ENCODE data around the gene TTLL11. TPM values are rescaled to one million over a fixed set of nuclear protein-coding genes. Genes with fewer than 3 reads are reported as not detected.
"Not testable (repeated sequence)": the region's sequence is repeated elsewhere in the genome, so short reads cannot be mapped to it uniquely, and the experiment has no call there.

TTLL11 gene
- total and polyA plus RNA-seq, 2 experiments from 2014 or later: 5.1 to 6.3 TPM

- Histone ChIP-seq H3K4me3 (no peak overlapping the region), H3K27ac (no peak overlapping the region), H3K27me3 (replicated peaks; ENCODE audit: insufficient read depth) (no peaks in the 10 kb centered on the region), H3K9me3 (ENCODE audit: low read depth) (no peaks in the 10 kb centered on the region), H2AFZ (no peak overlapping the region), H3F3A (ENCODE audit: insufficient read depth) (peaks cover 21% of the 10 kb centered on the region), H3K36me3 (ENCODE audit: low read depth) (no peaks in the 10 kb centered on the region), H3K4me1 (ENCODE audit: insufficient read depth) (peaks cover 9% of the 10 kb centered on the region), H3K9me2 (ENCODE audit: insufficient read depth) (no peaks in the 10 kb centered on the region), H4K20me1 (ENCODE audit: insufficient read depth) (no peaks in the 10 kb centered on the region), H3K79me2 (ENCODE audit: insufficient read depth) (no peaks in the 10 kb centered on the region), H3K4me2 (ENCODE audit: unreplicated experiment) (no peak overlapping the region), H3K9ac (no peak overlapping the region)
- TF ChIP-seq EZH2phosphoT487 (IDR thresholded peaks at IDR 0.05; ENCODE audit: insufficient read depth, low read depth) (no peak), EZH2 (IDR thresholded peaks at IDR 0.05; ENCODE audit: insufficient read depth, poor library complexity, severe bottlenecking) (no peak)
- no peak for DNase-seq
- in situ Hi-C loops (cut with MboI): no loop called here
- 97 to 99% methylated on average over 10 of the region's 10 CpGs for WGBS, 2 experiments (ENCODE audit: low coverage in 1 of 2, low lambda C conversion rate in 2 of 2, missing lambda C conversion rate in 2 of 2)
Observed at GRCh38 chr9:121897140-121897539, 196.0 kb downstream of the TTLL11 start.

DNA sequence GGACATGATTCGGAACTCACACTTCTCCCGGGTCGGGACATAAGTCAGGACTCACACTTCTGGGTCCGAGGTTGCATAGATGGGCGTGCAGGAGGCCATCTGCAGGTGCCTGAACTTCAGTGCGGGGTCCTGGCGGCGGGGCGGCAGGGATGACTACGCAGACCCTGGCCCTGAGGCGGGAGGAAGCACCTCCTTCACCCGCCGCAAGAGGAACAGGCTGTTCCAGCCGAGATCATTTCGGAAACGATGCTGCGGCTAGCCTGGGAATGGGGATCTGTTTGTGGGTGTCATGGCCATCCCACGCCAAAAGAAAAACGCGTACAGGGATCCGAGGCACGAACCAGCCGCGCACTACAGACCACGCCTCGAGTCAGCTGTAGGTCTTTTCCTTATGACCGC lies 196.6 kb downstream of the TTLL11 start:
- Histone ChIP-seq H3K4me2 (ENCODE audit: unreplicated experiment) (no peak overlapping the region), H3F3A (ENCODE audit: insufficient read depth) (peaks cover 17% of the 10 kb centered on the region), H3K4me3 (no peak overlapping the region), H3K9ac (no peak overlapping the region), H3K9me3 (ENCODE audit: low read depth) (no peaks in the 10 kb centered on the region), H3K27me3 (replicated peaks; ENCODE audit: insufficient read depth) (no peaks in the 10 kb centered on the region), H3K36me3 (ENCODE audit: low read depth) (no peaks in the 10 kb centered on the region), H3K27ac (no peak overlapping the region), H3K9me2 (ENCODE audit: insufficient read depth) (no peaks in the 10 kb centered on the region), H2AFZ (no peak overlapping the region), H3K79me2 (ENCODE audit: insufficient read depth) (no peaks in the 10 kb centered on the region), H4K20me1 (ENCODE audit: insufficient read depth) (no peaks in the 10 kb centered on the region), H3K4me1 (ENCODE audit: insufficient read depth) (peaks cover 3% of the 10 kb centered on the region)
- TF ChIP-seq EZH2phosphoT487 (IDR thresholded peaks at IDR 0.05; ENCODE audit: insufficient read depth, low read depth): no peak
- TF ChIP-seq EZH2 (IDR thresholded peaks at IDR 0.05; ENCODE audit: insufficient read depth, poor library complexity, severe bottlenecking): no peak
- no peak for DNase-seq
- 95 to 96% methylated on average over 25 to 27 of the region's 27 CpGs for WGBS, 2 experiments (ENCODE audit: low coverage in 1 of 2, low lambda C conversion rate in 2 of 2, missing lambda C conversion rate in 2 of 2)
- in situ Hi-C loops (cut with MboI): no loop called here

GRCh38 chr9:121895818-121896544 lies 197.1 kb downstream of the TTLL11 start:
- Histone ChIP-seq H3K4me3 (no peak overlapping the region), H3K4me1 (ENCODE audit: insufficient read depth) (no peaks in the 10 kb centered on the region), H3K9me3 (ENCODE audit: low read depth) (no peaks in the 10 kb centered on the region), H3K9me2 (ENCODE audit: insufficient read depth) (no peaks in the 10 kb centered on the region), H4K20me1 (ENCODE audit: insufficient read depth) (no peaks in the 10 kb centered on the region), H3K9ac (no peak overlapping the region), H3K27me3 (replicated peaks; ENCODE audit: insufficient read depth) (no peaks in the 10 kb centered on the region), H3K27ac (no peak overlapping the region), H3K79me2 (ENCODE audit: insufficient read depth) (no peaks in the 10 kb centered on the region), H3K4me2 (ENCODE audit: unreplicated experiment) (no peak overlapping the region), H3F3A (ENCODE audit: insufficient read depth) (peaks cover 11% of the 10 kb centered on the region; the same call in 1 of the 2 replicates), H2AFZ (no peak overlapping the region), H3K36me3 (ENCODE audit: low read depth) (no peaks in the 10 kb centered on the region)
- 80 to 82% methylated on average over 12 of the region's 12 CpGs for WGBS, 2 experiments (ENCODE audit: low coverage in 1 of 2, low lambda C conversion rate in 2 of 2, missing lambda C conversion rate in 2 of 2)
- in situ Hi-C loops (cut with MboI): no loop called here
- DNase-seq: no peak
- TF ChIP-seq EZH2phosphoT487 (IDR thresholded peaks at IDR 0.05; ENCODE audit: insufficient read depth, low read depth): no peak
- no peak for TF ChIP-seq EZH2 (IDR thresholded peaks at IDR 0.05; ENCODE audit: insufficient read depth, poor library complexity, severe bottlenecking)

DNA sequence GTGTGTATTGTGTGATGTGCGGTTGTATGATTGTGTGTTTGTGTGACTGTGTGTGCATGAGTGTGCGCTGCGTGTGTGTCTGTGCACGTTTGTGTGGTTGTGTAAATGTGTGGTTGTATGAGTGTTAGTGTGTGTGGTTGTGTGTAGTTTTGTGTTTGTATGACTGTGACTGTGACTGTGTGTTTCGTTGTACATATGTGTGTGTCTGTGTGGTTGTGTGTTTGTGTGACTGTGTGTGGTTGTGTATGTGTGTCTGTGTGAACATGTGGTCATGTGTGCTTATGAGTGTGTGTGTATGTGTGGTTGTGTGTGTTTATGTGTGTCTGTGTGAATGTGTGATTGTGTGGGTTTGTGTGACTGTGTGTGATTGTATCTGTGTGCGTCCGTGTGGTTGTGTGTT lies 197.8 kb downstream of the TTLL11 start:
- Histone ChIP-seq H3K4me2 (ENCODE audit: unreplicated experiment) (no peak overlapping the region), H3K4me3 (no peak overlapping the region), H3K27me3 (replicated peaks; ENCODE audit: insufficient read depth) (no peaks in the 10 kb centered on the region), H3K27ac (no peak overlapping the region), H4K20me1 (ENCODE audit: insufficient read depth) (no peaks in the 10 kb centered on the region), H3K9ac (no peak overlapping the region), H3K9me2 (ENCODE audit: insufficient read depth) (no peaks in the 10 kb centered on the region), H3K36me3 (ENCODE audit: low read depth) (no peaks in the 10 kb centered on the region), H3K79me2 (ENCODE audit: insufficient read depth) (no peaks in the 10 kb centered on the region), H2AFZ (no peak overlapping the region), H3K4me1 (ENCODE audit: insufficient read depth) (peaks cover 3% of the 10 kb centered on the region), H3K9me3 (ENCODE audit: low read depth) (no peaks in the 10 kb centered on the region), H3F3A (ENCODE audit: insufficient read depth) (peaks cover 12% of the 10 kb centered on the region)
- in situ Hi-C loops (cut with MboI): no loop called here
- no peak for DNase-seq
- WGBS, 2 experiments (ENCODE audit: low coverage in 1 of 2, low lambda C conversion rate in 2 of 2, missing lambda C conversion rate in 2 of 2): 93% methylated on average over 7 of the region's 7 CpGs
- TF ChIP-seq EZH2phosphoT487 (IDR thresholded peaks at IDR 0.05; ENCODE audit: insufficient read depth, low read depth): no peak

DNA sequence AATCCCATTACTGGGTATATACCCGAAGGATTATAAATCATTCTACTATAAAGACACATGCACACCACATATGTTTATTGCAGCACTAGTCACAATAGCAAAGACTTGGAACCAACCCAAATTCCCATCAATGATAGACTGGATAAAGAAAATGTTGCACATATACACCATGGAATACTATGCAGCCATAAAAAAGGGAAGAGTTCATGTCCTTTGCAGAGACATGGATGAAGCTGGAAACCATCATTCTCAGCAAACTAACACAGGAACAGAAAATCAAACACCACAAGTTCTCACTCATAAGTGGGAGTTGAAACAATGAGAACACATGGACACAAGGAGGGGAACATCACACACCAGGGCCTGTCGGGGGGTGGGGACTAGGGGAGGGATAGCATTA lies 198.7 kb downstream of the TTLL11 start:
- H3K4me3 ChIP-seq; H3K4me1 ChIP-seq (ENCODE audit: insufficient read depth); in situ Hi-C loops (cut with MboI); H3K27ac ChIP-seq; H4K20me1 ChIP-seq (ENCODE audit: insufficient read depth); H3K9me3 ChIP-seq (ENCODE audit: low read depth); DNase-seq; H3K9ac ChIP-seq; H2AFZ ChIP-seq; H3K27me3 ChIP-seq (replicated peaks; ENCODE audit: insufficient read depth); H3K9me2 ChIP-seq (ENCODE audit: insufficient read depth); H3K4me2 ChIP-seq (ENCODE audit: unreplicated experiment); H3K36me3 ChIP-seq (ENCODE audit: low read depth); H3K79me2 ChIP-seq (ENCODE audit: insufficient read depth): not testable (repeated sequence)
- H3F3A ChIP-seq (ENCODE audit: insufficient read depth): peaks cover 16% of the 10 kb centered on the region
- WGBS, 2 experiments (ENCODE audit: low coverage in 1 of 2, low lambda C conversion rate in 2 of 2, missing lambda C conversion rate in 2 of 2): 90 to 96% methylated on average over 2 of the region's 2 CpGs
